ENCODE data around the gene NKAIN4.

Gene NKAIN4

GRCh38 chr20:63228806-63229205, 25.5 kb downstream of the NKAIN4 start:
- no peak overlapping the region for H3K4me3 ChIP-seq (ENCODE audit: low read depth, low read length)
- TF ChIP-seq CTCF (IDR thresholded peaks at IDR 0.05; ENCODE audit: borderline replicate concordance, insufficient read depth, low read depth, low read length) = no peak

GRCh38 chr20:63227260-63227659, 27.0 kb downstream of the NKAIN4 start:
- H3K4me3 ChIP-seq (ENCODE audit: low read depth, low read length) = no peak overlapping the region
- no peak for TF ChIP-seq CTCF (IDR thresholded peaks at IDR 0.05; ENCODE audit: borderline replicate concordance, insufficient read depth, low read depth, low read length)

GRCh38 chr20:63226042-63226943, 28.0 kb downstream of the NKAIN4 start:
- TF ChIP-seq CTCF (IDR thresholded peaks at IDR 0.05; ENCODE audit: borderline replicate concordance, insufficient read depth, low read depth, low read length) = no peak
- no peak overlapping the region for H3K4me3 ChIP-seq (ENCODE audit: low read depth, low read length)

GRCh38 chr20:63225082-63225454, 29.2 kb downstream of the NKAIN4 start:
- no peak overlapping the region for H3K4me3 ChIP-seq (ENCODE audit: low read depth, low read length)
- TF ChIP-seq CTCF (IDR thresholded peaks at IDR 0.05; ENCODE audit: borderline replicate concordance, insufficient read depth, low read depth, low read length) = no peak

- H3K4me3 ChIP-seq (ENCODE audit: low read depth, low read length) = no peak overlapping the region
- no peak for TF ChIP-seq CTCF (IDR thresholded peaks at IDR 0.05; ENCODE audit: borderline replicate concordance, insufficient read depth, low read depth, low read length)
Observed at GRCh38 chr20:63224412-63225081, 29.7 kb downstream of the NKAIN4 start.

GRCh38 chr20:63223826-63224207, 30.4 kb downstream of the NKAIN4 start:
- no peak for TF ChIP-seq CTCF (IDR thresholded peaks at IDR 0.05; ENCODE audit: borderline replicate concordance, insufficient read depth, low read depth, low read length)
- H3K4me3 ChIP-seq (ENCODE audit: low read depth, low read length) = no peak overlapping the region

Measured in GM12875 (cell line).